ENCODE data around the gene SRRM4. TPM values are rescaled to one million over a fixed set of nuclear protein-coding genes. Genes with fewer than 3 reads are reported as not detected.

Gene SRRM4
- polyA plus RNA-seq, 1 donor (not counting 4 experiments of a cell fraction or from before 2014, with no cell fraction given): not detected

DNA sequence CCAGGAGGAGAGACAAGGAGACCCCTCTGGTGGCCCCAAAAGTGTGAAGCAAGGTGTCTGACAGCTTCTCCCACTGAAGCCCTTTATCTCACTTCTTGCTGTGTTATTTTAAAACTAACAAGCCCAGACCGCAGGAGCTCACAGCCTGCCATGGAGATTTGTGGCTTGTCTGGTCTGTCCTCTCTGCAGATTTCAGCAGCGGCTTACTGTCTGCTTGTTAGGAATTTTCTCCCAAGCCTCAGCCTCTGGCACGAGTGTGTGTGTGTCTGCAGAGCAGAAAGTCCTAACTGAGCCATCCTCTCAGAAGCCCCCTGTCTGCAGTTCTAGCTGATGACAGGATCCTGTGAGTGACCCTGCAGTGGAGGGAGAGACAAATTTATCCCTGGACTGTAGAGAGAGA lies 109.5 kb downstream of the SRRM4 start:
- Histone ChIP-seq H3K4me2 (ENCODE audit: control insufficient read depth, extremely low read depth, insufficient read depth, low read depth, low read length) (no peak overlapping the region), H3K27ac (ENCODE audit: control insufficient read depth, insufficient read depth, low read length) (no peak overlapping the region), H3K9ac (ENCODE audit: control insufficient read depth, extremely low read depth, insufficient read depth, low read length) (no peak overlapping the region), H3K4me3 (ENCODE audit: control insufficient read depth in 2 of 3, extremely low read depth in 1 of 3, insufficient read depth in 2 of 3, low read depth in 1 of 3, low read length in 3 of 3) (no peak overlapping the region), H3K9me1 (ENCODE audit: control insufficient read depth, extremely low read depth, insufficient read depth, low read length) (no peaks in the 10 kb centered on the region), H3K36me3 (ENCODE audit: control insufficient read depth in 2 of 2, extremely low read depth in 1 of 2, insufficient read depth in 2 of 2, low read length in 2 of 2) (no peaks in the 10 kb centered on the region), H2AFZ (ENCODE audit: control insufficient read depth, low read length) (no peak overlapping the region), H4K20me1 (ENCODE audit: control insufficient read depth, extremely low read depth, insufficient read depth, low read length) (no peaks in the 10 kb centered on the region), H3K27me3 (ENCODE audit: control insufficient read depth, extremely low read depth, insufficient read depth, low read length) (no peaks in the 10 kb centered on the region), H3K9me3 (ENCODE audit: control insufficient read depth, low read depth, low read length) (no peaks in the 10 kb centered on the region), H3K4me1 (ENCODE audit: control insufficient read depth, extremely low read depth, insufficient read depth, low read length) (no peaks in the 10 kb centered on the region), H3K79me2 (ENCODE audit: control insufficient read depth, insufficient read depth, low read length) (no peaks in the 10 kb centered on the region)
- TF ChIP-seq CTCF (optimal IDR thresholded peaks at IDR 0.05 in 1 of 3, IDR thresholded peaks at IDR 0.05 in 1 of 3, conservative IDR thresholded peaks at IDR 0.05 in 1 of 3; ENCODE audit: extremely low read depth in 1 of 3, insufficient read depth in 2 of 3, low read length in 3 of 3) (no peak), EZH2 (IDR thresholded peaks at IDR 0.05; ENCODE audit: low read length) (no peak)
- no peak for FAIRE-seq
- DNase-seq (ENCODE audit: low read depth, low spot score): no peak
- dilution Hi-C loops (cut with MboI; ENCODE audit: extremely low pct_ligation_motif_present, low sequenced_read_pairs): no loop called here

DNA sequence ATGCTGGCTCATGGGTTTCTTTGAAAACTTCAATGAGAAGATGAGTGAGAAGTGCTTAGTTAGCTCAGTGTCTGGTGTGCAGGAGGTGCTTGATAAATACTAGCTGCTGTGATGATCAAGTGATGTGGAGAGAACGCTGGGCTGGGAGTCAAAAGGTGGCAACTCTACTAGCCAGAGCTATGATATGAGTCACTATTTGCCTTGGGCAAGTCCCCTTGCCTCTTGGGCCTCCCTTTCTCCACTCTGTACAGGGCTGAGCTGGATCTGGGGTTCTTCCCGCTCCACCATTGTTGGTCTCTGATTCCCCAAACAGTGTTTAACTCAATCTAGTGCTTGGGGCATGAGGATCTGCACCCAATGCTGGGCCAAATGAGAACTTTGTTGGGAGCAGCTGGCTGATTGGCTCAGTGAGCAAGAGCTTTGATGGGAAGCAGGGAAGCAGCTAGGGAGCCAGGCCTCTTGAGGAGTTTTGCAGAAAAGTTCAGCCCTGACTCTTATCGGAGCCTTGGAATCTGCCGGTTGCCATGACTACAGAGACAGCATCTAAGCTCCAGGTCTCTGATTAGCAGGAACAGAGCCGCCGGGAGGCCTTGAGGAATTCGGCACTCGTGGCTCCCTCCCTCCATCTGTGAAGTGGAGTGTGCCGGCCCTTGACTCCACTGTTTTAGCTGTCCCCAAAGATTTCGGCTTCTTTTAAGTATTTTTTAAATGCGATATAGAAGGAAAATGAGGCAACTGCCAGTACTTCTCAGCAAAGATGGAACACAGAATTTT lies 115.3 kb downstream of the SRRM4 start:
- DNase-seq (ENCODE audit: low read depth, low spot score) (no peak), FAIRE-seq (no peak)
- Histone ChIP-seq H3K27me3 (ENCODE audit: control insufficient read depth, extremely low read depth, insufficient read depth, low read length) (no peaks in the 10 kb centered on the region), H3K27ac (ENCODE audit: control insufficient read depth, insufficient read depth, low read length) (no peak overlapping the region), H3K9me3 (ENCODE audit: control insufficient read depth, low read depth, low read length) (no peaks in the 10 kb centered on the region), H3K4me2 (ENCODE audit: control insufficient read depth, extremely low read depth, insufficient read depth, low read depth, low read length) (no peak overlapping the region), H3K4me1 (ENCODE audit: control insufficient read depth, extremely low read depth, insufficient read depth, low read length) (no peaks in the 10 kb centered on the region), H3K79me2 (ENCODE audit: control insufficient read depth, insufficient read depth, low read length) (no peaks in the 10 kb centered on the region), H3K36me3 (ENCODE audit: control insufficient read depth in 2 of 2, extremely low read depth in 1 of 2, insufficient read depth in 2 of 2, low read length in 2 of 2) (no peaks in the 10 kb centered on the region), H2AFZ (ENCODE audit: control insufficient read depth, low read length) (no peak overlapping the region), H3K9ac (ENCODE audit: control insufficient read depth, extremely low read depth, insufficient read depth, low read length) (no peak overlapping the region), H3K9me1 (ENCODE audit: control insufficient read depth, extremely low read depth, insufficient read depth, low read length) (no peaks in the 10 kb centered on the region), H3K4me3 (ENCODE audit: control insufficient read depth in 2 of 3, extremely low read depth in 1 of 3, insufficient read depth in 2 of 3, low read depth in 1 of 3, low read length in 3 of 3) (no peak overlapping the region), H4K20me1 (ENCODE audit: control insufficient read depth, extremely low read depth, insufficient read depth, low read length) (no peaks in the 10 kb centered on the region)
- TF ChIP-seq CTCF (optimal IDR thresholded peaks at IDR 0.05 in 1 of 3, IDR thresholded peaks at IDR 0.05 in 1 of 3, conservative IDR thresholded peaks at IDR 0.05 in 1 of 3; ENCODE audit: extremely low read depth in 1 of 3, insufficient read depth in 2 of 3, low read length in 3 of 3) (no peak), EZH2 (IDR thresholded peaks at IDR 0.05; ENCODE audit: low read length) (no peak)
- dilution Hi-C loops (cut with MboI; ENCODE audit: extremely low pct_ligation_motif_present, low sequenced_read_pairs): no loop called here

Data from keratinocyte (primary cell).